ENCODE data around the gene TNK2.

DNA sequence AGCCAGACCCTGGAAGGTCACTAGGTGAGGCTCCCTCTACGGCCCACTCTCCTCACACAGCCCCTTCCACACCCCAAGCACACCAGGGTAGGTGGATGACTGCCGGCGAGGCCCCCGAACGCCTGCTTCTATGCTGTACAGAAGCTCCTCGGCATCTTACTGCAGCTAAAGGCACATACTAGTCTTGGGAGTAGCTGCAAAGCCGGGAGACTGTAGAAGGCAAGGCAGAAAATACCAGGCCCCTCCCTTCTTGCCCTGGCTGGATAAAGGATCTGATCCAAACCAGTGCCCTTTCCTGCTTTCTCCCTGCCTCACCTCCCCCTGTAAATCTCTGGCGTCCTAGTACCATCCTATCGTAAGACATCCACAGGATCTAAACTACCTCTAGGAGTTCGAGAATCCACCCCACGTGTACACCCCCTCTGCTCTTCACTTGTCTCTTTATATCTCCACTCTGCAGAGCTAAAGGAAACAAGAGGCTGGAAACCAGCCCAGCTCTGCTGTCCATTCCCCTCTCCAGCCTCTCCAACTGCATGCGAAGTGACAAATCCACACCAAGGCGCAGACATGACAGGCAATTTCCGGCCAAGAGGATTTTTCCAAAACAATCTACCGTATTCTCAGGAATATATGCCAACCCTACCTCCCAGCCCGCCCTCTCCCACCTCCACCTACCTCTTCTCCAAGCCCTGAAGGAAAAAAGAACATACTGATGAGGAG lies 11.8 kb downstream of the TNK2 start:
- TF ChIP-seq, protein P1, sequence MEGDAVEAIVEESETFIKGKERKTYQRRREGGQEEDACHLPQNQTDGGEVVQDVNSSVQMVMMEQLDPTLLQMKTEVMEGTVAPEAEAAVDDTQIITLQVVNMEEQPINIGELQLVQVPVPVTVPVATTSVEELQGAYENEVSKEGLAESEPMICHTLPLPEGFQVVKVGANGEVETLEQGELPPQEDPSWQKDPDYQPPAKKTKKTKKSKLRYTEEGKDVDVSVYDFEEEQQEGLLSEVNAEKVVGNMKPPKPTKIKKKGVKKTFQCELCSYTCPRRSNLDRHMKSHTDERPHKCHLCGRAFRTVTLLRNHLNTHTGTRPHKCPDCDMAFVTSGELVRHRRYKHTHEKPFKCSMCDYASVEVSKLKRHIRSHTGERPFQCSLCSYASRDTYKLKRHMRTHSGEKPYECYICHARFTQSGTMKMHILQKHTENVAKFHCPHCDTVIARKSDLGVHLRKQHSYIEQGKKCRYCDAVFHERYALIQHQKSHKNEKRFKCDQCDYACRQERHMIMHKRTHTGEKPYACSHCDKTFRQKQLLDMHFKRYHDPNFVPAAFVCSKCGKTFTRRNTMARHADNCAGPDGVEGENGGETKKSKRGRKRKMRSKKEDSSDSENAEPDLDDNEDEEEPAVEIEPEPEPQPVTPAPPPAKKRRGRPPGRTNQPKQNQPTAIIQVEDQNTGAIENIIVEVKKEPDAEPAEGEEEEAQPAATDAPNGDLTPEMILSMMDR (conservative IDR thresholded peaks at IDR 0.05 in 1 of 2, IDR thresholded peaks at IDR 0.05 in 1 of 2; ENCODE audit: extremely low read depth in 1 of 2, insufficient read depth in 1 of 2, low read depth in 1 of 2, low read length in 2 of 2) = no peak
- TF ChIP-seq EZH2 (IDR thresholded peaks at IDR 0.05; ENCODE audit: borderline replicate concordance, low read length) = no peak

Measured in mammary epithelial cell (primary cell).